GM21786 (cell line): Measurements from ENCODE around the gene TBX20.
"Not testable (repeated sequence)": the region's sequence is repeated elsewhere in the genome, so short reads cannot be mapped to it uniquely, and the experiment has no call there.

Source experiments
- ATAC-seq: cut with Tn5 transposase; IDR thresholded peaks from one replicate; pipeline ENCODE4 v1.9.1; 2021; ENCODE audit not compliant: unreplicated experiment

The TBX20 gene

DNA sequence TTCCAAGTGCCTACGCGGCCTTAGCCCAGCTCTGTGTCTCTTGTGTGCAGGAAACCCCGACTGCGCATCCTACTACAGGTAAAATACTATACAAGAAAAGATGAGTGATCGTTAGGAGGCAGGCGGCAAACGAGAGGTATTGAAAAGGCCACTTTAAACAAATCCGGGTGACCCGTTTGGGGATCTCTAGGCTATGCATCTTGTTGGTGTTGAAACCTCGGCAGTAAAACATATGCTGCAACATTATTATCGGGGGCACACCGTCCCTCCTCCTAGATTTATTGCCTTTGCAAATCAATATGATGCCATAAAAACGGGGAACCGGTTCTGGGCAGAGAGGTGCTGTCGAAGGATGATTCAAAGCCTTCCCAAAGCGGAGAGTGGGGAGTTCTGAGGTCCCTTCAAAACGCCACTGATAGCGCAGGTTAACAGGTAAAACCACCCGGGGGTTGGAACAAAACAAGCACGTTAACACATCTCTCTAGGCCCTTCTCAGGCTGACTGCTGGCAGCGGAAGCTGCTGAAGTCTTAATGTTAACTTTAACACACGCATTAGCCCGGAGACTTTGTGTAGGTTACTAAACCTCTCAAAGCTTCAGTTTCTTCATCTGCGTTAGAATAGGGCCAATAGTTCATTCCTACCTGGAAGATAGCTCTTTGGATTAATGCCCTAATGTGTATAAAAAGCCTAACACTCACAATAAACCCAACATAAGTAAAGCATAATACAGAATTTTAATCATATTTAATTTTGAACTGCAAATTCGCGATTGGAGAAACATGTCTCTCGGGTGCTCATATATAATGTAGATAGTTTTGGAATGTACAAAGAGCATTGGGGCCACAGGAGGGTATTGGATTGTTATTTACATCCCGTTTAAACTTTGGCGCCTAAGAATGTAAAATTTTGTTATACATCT is 2.6 kb upstream of the TBX20 start:
- ATAC-seq: no peak

DNA sequence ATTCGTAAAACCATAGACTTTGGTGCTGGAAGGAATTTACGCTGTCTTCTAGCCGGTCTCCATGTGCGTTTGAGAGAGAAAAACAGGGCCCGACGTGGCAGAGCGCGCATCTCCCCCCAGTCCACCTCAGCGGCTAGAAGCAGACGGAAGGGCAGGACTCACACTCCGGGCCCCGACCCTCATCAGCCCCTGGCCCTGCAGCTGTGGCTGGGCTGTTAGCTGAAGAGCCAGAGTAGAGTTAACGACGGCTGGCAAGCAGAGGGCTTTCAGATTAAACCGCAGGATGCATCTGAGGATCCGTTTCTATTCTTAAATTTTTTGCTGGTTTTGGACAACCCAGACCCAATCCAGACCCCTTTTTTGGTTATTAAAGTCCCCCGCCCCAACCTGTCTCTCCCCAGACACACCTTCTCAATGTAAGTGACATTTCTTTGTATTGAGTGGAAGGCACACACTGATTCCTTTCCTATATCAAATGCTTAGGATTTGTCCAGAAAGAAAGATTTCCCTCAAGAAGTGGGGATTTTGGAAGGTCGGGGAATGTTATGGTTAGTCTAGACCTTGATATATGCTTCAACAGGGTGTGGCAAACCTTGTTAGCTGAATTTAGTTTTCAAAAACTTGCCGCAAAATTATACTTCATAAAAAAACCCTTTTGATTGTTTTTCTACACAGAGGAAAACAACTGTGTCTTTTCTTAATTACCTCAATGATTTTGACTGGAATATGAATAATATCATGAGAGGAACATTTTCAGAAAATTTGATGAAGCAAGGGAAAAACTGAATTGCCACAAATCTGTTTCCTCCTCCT is 1.7 kb upstream of the TBX20 start:
- no peak for ATAC-seq

DNA sequence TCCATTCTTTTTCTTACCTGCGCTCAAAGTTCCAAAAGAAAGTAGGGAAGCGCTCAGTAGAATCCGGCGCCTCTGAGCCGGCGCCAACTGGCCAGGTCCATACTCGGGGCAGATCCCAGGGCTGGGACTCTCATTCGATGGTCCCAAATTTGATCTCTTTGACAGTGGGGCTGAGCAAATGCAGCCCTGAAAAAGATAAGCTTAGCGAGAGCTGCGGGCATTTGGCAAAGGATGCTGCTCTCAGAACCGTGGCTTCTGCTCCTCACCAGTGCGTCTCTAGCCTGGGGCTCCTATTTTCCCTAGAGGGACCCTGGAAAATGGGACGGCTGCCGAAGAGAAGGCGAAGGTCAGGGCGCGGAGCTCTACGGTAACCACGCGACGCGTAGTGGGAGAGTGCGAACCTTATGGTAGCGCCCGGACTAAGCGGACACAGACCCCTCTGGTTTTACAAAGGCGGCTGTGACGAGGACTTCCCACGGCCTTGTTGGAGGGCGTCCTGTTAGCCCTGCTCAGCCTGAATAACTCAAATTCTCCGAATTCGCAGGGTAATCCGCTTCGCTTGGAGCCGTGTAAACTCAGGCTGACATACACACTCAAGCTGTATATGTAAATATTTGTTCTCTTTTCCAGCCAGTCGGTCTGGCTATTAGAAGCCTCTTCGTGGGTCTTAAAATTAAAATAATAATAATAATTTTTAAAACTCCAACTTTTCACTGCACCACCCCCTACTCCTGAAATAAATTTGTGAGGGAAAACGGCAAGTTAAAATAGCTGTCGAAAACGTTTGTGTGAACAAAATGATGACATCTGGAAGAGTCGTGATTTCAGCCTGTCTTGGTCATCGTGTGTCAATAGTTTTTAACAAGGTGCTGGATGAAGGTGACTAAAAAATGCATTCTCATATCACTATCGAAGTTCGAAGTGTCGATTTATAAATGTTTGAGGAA is 869 bp upstream of the TBX20 start:
- no peak for ATAC-seq

DNA sequence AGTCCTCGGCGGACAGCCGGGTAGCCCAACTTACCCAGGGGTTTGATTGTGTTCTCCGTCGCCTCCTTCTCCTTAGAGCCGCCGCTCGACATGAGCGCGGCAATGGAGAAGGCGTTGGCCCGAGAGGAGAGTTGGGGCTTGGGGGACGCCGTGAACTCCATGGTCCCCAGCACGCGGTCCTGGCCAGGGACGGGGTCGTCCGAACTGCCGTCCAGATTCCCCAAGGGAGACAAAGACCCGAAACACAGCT is 515 bp downstream of the TBX20 start:
- no peak for ATAC-seq

DNA sequence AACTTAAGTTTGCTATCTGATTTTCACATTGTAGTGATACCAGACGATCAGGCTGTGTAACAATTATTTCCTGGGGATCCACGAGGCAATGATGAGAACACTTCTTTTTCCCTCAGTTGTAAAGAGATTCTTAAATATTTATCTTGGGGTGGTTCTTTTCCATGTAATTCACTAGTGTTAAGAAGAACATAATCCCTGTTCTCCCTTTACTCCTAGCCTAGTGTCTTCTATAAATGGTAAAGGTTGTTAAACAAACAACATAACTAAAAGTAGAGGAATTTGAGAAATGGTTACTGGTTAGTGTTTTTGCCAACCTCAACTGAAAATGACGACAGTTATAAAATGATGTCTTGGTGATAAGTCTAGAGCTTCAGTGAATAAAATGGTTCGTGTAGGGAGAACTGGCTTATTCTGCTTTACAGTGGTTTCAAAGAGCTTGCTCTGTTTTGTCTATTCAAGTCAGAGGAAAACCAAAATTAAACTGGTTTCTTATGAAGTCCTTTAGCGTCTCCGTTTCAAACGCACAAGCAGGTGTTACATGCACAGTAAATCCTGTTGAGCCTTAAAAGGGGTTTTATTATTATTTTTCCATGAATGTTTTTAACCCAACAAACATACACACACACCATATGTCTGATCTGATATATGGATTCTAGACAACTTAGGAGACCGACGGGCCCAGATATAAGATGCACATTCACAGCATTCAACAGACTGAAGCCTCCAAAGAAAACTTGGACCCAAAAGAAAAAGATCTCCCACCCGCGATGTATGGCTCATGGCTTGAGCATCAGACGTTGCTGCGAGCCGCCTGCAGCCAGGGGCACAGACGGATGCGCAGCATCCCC is 1.1 kb downstream of the TBX20 start:
- ATAC-seq: no peak

DNA sequence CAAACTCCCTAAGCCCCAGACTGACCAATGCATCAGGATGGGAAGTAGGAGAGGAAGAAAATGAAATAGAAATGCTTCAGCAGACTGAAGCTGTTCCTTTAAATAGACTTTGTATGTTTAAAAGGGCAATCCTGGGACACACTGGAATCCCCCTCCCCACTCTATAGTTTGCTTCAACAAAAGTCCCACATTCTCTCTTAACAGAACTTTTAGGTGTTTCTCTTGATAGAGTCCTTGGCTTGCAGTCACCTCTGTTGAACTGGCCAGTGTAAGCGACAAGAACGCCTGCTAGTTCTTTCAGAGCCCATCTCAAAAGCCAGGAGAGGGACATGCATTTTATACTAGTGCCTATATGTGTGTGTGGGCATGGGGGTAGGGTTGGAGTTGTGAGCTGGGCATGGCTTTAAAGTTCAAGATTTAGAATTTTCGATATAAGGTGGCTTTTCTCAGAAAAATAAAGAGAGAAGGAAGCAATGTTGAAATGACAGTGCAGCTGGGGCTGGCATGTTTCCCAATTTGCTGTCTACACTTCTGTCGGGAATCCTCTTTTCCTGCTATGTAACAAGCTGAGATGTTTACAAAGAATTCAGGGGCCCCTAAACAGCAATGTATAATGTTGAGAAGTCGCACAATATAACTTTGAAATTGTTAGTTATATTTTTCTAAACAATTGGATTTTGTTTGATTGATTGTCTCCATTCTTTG is 2.1 kb downstream of the TBX20 start:
- ATAC-seq: no peak

DNA sequence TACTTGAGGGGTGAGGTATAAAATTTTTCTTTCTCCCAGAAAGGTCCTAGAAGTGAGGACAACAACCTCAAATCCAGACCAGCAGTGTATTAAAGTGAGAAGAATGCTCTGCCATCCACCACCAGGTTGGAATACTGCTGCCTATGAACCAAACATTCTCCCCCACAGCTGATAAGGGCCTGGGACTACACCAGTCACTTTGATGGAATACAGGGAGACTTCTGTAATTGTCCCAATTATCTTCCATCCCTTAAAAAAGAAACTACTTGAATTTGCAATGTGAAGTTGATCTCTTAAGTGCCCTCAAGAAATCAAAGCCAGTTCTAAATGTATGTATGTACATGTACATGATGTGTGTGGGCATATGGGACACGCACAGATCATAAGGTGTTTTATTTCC is 3.0 kb downstream of the TBX20 start:
- no peak for ATAC-seq

DNA sequence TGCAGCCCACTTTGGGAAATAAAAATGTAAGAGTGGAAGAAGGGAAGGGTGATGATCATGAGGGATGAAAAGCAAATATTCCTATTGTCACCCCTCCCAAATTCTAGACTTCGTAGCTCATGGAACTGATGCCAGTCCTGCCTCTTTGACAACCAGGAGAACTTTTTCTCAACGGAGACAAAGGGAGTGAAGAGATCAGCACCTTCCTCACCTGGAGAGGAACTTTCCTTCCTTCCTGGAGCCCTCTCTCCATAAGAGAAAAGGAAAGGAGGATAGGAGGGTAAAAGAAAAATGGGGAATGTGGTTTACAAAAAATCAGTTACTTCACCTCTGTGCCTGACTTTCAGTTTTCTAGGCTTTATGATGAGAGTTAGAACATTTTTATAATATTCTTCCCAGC is 3.4 kb downstream of the TBX20 start:
- no peak for ATAC-seq

DNA sequence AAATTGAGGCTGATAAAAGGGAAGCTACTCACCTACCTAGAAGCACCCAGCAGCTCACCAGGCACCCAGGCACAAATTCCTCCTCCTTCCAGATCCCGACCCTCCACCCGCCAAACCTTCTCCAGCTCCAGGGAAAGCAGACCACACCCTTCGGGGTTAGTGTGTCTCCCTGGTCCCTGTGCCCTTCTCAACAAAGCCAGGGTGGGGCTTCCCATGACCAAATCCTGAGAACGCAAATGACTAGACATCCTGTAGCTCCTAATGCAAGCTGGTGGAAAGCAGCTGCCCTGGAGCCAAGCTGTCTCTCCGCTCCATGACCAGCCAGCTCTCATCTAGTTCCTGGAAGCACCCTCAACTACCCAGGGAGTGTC is 4.4 kb downstream of the TBX20 start:
- ATAC-seq: no peak

DNA sequence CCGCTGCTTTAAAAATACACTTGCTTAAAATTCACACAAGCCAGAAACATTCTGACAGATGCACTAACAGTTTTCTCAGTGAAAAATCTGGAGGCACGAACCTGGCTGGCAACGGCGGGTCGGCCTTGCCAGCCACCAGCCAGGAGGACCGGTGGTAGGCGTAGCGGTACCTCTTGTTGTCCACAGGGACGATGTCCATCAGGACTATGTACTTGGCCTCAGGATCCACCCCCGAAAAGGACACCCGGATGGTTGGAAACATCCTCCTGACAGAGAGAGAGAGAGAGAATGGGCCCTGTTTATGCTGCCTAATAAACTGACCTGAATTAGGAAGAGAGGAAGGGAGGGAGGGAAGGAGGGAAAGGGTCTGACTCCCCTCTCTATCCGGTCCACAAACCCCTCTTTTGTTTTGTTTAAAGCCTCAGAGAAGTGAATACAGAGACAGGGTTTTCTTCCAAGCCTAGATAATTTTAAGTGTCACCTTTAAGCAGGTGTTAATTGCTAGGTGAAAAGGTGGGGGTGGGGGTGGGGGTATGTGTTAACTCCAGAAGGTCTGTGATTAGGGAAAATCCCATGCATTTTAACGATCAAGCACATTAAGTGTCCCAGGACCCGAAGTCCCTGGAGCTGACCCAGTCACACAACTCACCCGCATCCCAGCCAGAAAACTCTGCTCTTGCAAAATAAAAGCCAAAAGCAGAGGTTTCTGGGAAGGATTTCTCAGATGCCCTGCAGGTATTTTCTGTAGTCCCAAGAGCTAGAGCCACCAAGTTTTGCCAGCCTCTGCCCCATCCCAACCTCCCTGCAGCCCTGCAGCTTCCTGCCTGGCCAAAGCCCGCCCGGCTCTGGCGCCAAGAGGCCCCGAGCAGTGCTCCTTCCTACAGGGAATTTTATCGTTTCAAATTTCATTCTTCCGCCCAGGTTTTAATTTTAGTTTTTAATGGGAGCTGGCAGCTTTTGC is 5.0 kb downstream of the TBX20 start:
- no peak for ATAC-seq

DNA sequence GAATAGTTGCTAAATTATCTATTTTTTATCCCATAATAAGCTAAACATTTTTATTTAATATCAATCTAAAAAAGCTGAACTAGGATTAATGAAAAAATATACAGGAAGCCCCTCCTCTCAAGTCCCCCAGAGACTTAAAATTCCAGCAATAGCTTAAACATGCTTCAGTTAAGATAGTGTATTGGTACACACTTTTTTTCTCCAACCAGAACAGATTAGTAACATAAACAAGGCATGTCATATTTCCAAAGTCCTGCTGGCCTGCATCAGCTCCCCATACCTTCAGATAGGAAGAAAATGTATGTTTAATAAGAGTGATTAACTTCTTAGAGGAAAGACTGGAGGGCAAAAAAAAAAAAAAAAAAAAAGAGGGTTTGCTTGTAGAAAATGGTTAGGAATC is 7.1 kb downstream of the TBX20 start:
- no peak for ATAC-seq

DNA sequence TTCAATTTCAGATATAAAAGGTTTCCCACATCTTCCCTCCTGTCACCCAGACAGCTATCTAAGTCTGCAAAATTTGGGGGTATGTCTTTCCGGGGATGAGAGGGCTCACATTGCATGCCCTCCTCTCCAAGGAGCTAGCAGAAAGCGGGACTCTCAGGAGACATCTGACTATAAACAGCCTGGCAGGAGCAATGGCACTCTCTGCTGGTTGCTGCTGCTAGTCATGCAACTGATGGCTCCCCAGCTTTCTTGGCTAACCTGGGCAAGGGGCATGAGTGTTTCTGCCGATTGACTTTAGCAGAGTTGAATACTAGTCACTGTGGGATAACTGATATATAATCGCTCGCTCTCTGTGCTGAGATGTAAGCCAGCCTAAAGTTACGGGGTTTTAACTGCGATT is 12.0 kb downstream of the TBX20 start:
- ATAC-seq: no peak

DNA sequence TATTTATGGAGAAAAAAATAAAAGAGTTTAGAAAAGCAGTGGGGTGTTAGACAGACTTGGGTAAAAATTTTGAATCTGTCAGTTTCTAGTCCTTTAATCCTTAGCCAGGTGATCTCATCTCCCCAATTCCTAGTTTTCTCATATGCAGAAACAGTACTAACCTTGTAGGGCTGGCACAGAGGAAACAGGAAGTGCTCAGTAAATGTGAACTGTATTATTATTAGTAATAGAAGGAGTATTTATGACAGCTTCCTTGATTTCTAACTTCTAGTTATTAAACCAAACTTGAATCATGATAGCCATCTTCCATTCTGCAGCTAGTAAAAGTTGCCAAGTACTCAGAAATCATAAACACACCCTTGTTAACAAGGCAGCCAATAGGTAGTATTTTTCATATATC is 12.5 kb downstream of the TBX20 start:
- ATAC-seq: no peak

DNA sequence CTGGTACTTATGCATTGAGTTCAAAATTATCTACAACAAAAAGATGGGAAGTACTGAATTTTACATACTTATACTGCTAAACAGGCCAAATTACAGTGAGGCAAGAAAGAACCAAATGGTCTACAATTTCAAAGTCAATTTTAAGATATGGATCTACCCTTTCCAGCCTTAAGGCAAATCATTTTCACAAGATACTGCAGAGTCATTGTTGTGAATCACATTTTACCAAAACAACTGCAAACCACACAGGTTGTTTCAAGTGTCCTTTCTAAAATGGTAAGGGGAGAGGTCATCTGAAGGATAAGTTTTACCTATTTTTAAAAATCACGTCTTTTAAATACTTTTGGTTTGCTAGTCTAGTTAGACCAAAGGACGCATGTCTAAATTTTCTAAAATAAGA is 12.9 kb downstream of the TBX20 start:
- ATAC-seq: not testable (repeated sequence)

DNA sequence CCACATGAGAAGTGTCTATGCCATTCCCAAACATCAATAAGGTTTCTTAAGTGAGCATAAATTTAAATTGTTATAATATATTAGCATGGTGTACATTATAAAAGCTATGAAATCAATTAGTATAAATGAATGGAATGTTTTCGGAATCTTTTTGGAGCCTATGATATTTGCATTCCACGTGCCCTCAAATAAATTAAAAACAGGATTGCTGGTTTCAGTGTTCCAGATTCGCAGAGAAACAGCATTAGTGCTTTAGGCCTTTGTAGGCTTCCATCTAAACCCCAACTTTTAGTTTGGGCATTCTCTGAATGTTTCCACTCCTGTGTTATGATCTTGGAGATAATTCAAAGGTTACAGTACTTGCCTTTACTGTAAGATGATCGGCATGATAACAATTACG is 15.4 kb downstream of the TBX20 start:
- ATAC-seq: not testable (repeated sequence)

DNA sequence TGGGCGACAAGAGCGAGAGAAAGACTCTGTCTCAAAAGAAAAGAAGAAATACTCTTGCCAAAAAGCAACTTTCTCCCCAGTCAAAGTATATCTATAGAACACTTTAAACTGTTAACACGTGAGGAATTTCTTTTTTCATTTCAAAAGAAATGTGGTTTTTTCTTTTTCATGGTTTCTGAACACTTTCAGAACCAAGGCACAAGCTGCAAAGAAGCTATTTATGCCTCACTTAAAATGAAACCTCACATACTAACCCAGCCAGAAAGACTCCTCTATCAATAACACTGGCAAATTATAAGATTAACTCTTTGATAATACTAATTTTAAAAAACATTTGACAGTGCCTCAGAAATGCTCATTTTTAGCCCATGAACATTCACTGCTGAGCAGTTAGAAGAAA is 20.9 kb downstream of the TBX20 start:
- no peak for ATAC-seq

DNA sequence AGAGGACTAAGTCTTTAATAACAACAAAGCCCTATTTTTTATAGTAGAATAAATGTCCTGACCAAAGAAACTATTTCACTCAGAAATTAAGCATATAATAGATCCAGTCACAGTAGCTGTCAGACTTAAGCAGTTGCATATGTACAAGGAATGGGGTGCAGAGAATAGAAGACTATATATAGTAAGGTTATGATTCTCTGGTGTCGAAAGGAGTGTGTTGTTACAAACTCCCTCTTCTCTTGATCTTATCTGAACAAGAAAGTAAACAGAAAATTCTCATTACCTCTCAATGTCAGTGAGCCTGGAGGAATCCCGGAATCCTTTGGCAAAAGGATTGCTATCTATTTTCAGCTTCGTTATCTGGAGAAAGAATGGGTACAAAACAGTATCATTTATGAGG is 22.7 kb downstream of the TBX20 start:
- ATAC-seq: not testable (repeated sequence)

DNA sequence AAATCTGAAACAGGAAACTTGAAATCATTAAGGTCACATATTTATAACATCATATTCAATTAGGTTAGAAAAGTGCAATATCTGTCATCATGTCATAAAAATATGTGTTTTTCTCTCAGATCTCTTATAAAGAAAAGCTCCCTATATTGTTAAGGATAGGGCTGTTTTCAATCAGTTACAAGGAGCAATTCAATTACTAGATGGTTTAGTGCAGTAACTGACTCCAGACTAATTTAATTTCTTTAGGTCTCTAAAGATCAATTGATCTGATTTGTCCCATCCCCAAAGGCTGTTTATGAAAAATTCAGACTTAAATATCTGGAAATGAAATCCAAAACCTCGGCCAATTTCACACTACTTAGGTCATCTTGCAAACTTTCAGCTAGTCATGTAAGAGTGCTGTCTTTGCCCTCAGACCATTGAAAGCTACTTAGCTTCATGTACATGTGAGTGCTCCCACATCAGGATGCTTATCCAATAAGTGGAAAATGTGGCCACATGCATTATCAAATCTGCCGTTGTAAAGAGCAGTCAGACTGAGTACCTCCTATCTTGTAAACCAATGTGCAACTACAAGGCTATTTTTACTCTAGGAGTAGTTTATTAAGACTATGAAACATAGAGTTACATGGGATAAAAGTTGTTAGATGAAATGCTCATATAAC is 24.7 kb downstream of the TBX20 start:
- ATAC-seq: not testable (repeated sequence)
